Measurements from ENCODE around the gene GJC2.
"Not testable (repeated sequence)": the region's sequence is repeated elsewhere in the genome, so short reads cannot be mapped to it uniquely, and the experiment has no call there.

Gene GJC2

DNA sequence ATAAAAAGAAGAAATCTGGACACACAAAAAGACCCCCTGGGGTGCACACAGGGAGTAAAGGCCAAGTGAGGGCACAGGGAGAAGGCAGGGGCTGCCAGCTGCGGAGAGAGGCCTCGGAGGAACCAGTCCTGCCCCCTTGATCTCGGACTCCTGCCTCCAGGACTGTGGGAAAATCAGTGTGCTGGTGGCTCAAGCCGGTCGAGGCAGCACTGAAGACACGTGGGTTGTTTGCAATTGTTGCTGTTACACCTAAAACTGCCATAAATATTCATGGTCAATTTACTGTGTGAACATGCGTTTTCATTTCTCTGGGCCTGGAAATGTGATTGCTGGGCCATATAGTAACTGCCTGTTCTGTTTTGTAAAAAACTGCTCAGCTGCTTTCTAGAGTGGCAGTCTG is 34.4 kb downstream of the GJC2 start:
- DNase-seq (ENCODE audit: low read depth in 2 of 2, low spot score in 1 of 2) = no peak

DNA sequence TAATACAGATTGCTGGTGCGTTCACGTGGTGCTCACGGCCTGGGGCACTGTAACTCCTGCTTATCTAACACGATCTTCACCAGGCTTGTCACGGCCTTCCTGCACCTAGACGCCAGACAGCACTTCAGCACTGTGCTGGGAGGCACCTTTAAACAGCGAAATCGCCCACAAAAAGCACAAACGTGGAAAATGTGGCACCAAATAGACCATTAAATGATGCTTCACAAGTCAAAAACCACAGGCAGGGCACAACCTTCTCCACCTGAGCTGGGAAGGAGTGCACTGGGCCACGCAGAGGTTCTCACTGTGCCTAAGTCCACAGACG is 35.9 kb downstream of the GJC2 start:
- DNase-seq (ENCODE audit: low read depth in 2 of 2, low spot score in 1 of 2) = no peak

DNA sequence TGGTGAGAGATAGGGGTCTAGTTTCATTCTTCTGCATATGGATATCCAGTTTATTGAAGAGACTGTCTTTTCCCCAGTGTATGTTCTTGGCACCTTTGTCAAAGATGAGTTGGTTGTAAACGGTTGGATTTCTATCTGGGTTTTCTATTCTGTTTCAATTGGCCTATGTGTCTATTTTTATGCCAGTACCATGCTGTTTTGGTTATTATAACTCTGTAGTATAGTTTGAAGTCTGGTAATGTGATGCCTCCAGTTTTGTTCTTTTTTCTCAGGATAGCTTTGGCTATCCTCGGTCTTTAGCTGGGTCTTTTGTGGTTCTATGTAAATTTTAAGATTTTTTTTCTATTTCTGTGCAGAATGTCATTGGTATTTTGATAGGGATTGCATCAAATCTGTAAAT is 38.5 kb downstream of the GJC2 start:
- not testable (repeated sequence) for DNase-seq (ENCODE audit: low read depth in 2 of 2, low spot score in 1 of 2)

- DNase-seq (ENCODE audit: low read depth in 2 of 2, low spot score in 1 of 2) = no peak
Measured at GRCh38 chr1:228190182-228190581, 40.5 kb downstream of the GJC2 start.

DNA sequence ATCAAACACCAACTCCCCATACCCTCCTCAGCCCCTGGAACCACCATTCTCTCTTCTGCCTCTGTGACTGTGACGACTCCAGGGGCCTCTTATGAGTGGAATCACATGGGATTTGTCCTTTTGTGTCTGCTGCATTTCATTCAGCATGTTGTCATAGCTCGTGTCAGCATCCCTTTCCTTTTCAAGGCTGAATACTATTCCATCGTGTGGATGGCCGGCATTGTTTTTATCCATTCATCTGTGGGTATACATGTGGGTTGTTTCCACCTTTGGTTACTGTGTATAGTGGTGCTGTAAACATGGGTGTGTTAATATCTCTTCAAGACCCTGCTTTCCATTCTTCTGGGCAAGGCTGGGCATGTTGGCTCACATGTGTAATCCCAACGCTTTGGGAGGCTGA is 41.0 kb downstream of the GJC2 start:
- no peak for DNase-seq (ENCODE audit: low read depth in 2 of 2, low spot score in 1 of 2)

GRCh38 chr1:228194436-228194835 is 44.7 kb downstream of the GJC2 start:
- no peak for DNase-seq (ENCODE audit: low read depth in 2 of 2, low spot score in 1 of 2)

DNA sequence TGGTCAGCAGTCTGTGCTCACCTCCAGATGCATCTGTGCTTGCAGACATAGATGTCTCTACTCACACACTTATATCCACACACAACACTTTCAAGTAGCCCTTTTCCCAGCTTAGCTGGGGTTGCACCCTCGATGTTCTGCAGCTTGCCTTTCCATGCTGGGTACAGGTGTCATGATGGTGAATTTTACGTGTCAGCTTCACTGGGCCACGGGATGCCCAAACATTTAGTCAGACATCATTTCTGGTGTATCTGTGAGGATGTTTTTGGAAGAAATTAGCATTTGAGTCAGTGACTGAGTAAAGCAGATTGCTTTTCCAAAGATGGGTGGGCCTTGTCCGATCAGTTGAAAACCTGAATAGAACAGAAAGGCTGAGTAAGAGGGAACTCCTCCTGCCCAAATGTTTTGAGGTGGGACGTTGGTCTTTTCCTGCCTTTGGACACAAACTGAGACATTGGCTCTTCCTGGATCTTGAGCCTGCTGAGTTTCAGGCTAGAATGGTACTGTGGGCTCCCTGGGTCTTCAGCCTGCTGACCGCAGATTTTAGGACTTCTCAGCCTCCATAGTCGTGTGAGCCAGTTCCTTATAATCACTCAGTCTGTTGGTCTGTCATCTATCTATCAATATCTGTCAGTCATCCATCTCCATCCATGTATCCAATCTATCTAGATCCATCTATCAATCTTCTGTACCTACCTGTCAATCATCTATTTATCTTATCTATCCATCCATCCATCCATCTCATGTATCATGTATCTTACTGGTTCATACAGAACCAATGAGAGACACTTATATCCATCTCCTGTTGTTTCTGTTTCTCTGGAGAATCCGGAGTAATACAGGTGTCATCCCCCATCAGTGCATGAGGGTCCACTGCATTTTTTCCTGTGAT is 45.4 kb downstream of the GJC2 start:
- no peak for DNase-seq (ENCODE audit: low read depth in 2 of 2, low spot score in 1 of 2)

GRCh38 chr1:228197555-228198147 is 47.9 kb downstream of the GJC2 start:
- no peak for DNase-seq (ENCODE audit: low read depth in 2 of 2, low spot score in 1 of 2)

DNA sequence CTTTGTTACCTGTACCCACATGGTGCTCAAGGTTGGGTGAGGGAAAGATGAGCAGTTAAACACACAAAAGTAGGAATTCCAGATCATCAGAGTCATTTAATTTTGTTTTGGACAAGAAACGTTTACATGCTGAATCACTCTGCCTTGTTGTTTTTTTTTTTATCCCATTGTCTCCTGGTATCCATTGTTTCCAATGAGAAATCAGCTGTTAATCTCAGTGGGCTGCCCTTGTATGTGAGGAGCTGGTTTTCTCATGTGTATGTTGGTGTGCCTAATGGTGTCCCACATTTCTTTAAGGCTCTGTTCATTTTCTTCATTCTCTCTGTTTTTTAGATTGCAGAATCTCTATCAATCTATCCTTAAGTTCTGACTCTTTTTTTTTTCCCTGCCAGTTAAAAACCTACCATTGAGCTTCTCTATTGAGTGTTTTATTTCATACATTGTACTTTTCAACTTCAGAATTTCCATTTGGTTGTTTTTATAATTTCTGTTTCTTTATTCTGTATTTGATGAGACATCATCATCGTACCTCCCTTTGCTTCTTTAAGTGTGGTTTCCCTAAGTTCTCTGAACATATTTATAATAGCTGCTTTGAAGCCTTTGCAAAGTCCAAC is 49.4 kb downstream of the GJC2 start:
- no peak for DNase-seq (ENCODE audit: low read depth in 2 of 2, low spot score in 1 of 2)

- no peak for DNase-seq (ENCODE audit: low read depth in 2 of 2, low spot score in 1 of 2)
Measured at GRCh38 chr1:228204958-228205357, 55.2 kb downstream of the GJC2 start.

DNA sequence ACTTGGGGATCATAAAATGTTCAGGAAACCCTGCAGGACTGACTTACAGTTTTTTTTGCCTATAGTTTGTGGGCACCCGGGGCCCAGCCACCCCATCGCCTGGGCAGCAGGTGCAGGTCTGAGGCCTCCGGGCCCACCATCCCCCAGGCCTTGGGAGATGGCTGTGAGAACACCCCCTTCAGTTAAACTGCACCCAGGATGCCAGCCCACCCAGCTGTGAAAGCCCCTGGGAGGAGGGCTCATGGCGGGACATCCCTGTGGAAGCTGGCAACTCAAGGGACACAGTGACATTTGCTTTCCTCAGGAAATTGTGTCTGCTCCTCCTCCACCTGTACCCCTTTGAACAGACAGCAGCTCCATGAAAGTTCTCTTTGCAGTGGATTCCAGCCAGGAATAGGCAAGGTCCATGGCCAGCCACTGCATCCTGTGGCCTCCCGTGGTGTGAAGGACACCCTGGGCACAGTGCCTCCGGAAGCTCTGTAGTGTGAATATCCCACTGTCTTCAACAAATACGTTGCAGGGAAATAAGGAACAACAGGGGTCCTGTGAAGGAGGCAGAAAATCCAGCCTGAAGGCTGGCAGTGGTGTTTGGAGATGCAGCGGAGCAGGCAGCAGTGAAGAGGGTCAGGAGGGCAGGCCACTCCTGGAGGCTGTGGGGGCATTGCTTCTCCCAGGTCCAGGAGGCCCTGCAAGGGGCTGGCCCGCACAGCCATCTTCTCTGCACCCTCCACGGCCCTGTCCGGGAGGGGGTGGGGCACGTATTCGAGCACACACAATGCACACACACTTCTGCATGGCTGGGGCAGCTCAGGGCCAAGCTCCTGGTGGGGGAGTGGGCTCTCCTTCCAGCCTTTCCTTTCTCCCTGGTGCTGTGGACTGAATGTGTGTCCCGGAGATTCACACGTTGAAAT is 56.1 kb downstream of the GJC2 start:
- no peak for DNase-seq (ENCODE audit: low read depth in 2 of 2, low spot score in 1 of 2)

- no peak for DNase-seq (ENCODE audit: low read depth in 2 of 2, low spot score in 1 of 2)
Measured at GRCh38 chr1:228206582-228207351, 57.0 kb downstream of the GJC2 start.

- no peak for DNase-seq (ENCODE audit: low read depth in 2 of 2, low spot score in 1 of 2)
Measured at GRCh38 chr1:228207381-228207810, 57.7 kb downstream of the GJC2 start.

DNA sequence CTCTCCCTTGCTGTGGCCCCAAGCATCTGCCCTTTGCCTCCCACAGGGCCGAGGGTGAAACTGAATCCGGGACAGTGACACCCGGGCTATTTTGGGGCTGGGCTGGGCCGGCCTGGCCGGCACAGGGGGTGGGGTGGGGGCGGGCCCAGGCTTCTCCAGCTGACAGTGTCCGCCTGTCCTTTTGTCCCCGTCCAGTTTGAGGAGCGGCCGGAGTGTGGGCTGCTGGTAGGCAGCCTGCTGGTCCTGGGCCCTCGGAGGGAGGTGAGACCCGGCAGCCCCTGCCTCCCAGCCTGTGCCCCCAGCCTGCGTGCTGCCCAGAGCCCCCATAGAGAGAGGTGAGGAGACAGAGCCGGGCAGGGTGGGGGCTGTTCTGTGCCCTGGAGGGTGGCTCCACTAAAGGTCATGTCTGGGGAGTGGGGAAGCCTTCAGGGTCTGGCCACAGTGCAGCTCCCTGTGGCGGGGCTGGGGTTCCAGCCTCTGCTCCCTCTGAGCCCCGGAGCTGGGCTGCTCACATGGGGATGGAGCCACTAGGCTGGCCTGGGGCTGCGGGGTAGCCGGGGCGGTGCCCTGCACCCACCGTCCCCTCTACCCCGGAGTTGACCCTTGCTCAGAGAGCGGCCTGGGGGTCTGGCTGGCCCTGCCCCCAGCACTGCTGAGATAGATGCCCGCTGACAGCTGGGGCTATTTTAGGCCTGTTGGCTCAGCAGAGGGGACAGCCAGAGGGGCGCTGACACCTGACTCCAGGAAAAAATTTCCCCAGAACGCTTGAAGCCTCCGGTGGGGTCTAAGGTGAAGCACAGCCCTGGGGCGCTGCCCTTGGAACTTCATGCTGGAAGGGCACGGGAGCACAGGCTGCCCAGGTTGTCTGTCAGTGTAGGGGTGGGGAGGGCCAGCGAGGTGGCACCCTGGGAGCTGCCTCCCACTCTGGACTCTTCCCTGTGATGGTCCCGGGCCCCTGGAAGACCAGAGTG is 58.4 kb downstream of the GJC2 start, which contains the start of gene OBSCN:
Gene OBSCN (plus strand): TSS at position 194 of the 971 bp plus-strand sequence. CDS start 3,740 bp downstream, outside the sequence.
- no peak for DNase-seq (ENCODE audit: low read depth in 2 of 2, low spot score in 1 of 2)

DNA sequence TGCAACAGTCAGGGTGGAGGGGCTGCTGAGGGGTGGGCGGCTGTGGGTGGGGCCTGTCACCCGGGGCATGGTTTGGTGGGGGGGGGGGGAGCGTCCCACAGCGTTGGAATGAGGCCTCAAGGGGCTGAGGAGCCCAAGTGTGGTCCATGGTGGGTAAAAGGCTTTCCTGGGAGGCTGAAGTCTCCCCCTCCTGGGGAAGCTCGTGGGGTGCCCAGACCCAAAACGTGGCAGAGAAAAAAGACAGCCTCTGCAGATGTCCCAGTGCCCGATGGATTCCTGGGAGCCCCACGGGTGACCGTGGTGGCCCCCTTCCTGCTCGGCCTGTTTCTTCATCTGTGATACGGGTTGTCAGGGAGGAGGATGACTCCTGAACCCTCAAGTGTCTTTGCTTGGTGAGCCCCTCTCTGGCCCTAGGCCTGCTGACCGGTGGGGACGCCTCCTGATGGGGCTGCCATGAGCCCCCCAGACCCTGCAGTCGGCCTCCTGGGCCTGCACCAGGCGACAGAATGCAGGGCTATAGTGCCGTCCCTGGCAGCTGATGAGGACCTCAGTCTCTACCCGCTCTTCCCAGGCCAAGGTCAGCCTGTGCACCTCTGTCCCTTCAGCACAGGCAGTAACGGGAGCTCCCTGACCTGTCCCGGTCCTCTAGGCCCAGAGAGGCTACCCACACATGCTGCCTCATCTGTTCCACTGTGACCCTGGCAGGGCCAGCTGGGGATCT is 59.3 kb downstream of the GJC2 start:
- no peak for DNase-seq (ENCODE audit: low read depth in 2 of 2, low spot score in 1 of 2)
